ENCODE data around the gene ADRB2. TPM values are rescaled to one million over a fixed set of nuclear protein-coding genes. Genes with fewer than 3 reads are reported as not detected.
"Not testable (repeated sequence)": the region's sequence is repeated elsewhere in the genome, so short reads cannot be mapped to it uniquely, and the experiment has no call there.

ADRB2 gene
- total RNA-seq, 2 experiments from 2014 or later: 4.4 to 16.8 TPM

DNA sequence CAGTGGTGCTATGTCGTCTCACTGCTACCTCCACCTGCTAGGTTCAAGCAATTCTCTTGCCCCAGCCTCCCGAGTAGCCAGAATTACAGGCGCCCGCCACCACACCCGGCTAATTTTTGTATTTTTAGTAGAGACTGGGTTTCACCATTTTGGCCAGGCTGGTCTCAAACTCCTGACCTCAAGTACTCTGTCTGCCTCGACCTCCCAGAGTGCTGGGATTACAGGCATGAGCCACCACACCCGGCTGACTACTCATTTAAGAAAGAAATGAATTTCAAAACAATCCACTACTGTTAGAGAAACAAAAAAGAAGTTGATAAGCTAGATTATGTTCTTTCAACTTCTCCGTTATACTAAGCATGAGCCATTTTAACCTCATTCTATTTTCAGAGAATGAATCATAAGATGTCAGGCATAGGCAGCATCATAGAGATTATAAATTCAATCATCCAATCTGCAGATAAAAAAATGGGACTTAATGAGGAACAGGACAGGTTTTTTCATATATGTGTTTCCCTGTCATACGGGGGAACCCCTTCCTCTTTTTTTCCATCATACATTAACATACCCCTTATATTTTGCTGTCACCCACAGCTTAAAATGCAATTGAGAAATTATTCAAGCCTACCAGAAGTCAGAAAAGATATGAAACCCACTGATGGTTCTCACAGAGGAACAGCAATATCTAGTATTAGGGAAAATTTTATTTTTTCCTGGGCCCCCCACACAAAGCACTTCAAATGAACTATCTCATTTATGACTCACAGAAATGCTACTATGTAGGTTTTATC lies 26.5 kb upstream of the ADRB2 start:
- no peaks in the 10 kb centered on the region for H3K79me2 ChIP-seq (ENCODE audit: insufficient read depth, low read depth, low read length)
- H3K9me2 ChIP-seq (ENCODE audit: insufficient read depth, low read length): no peaks in the 10 kb centered on the region
- intact Hi-C loops (cut with micrococcal nuclease; ENCODE audit: unreplicated experiment): loop anchor here (10.0 kb wide), 1 partner anchor 415 kb away; the partner anchor contains the start of gene FBXO38
- POLR2A ChIA-PET: interaction anchor here (1.8 kb wide), 1 partner anchor 9 kb away, joined by 3 read pairs; no protein-coding TSS in a partner anchor
- CTCF ChIA-PET (ENCODE audit: unreplicated experiment): no interaction called here
- no peaks in the 10 kb centered on the region for H3K36me3 ChIP-seq (ENCODE audit: insufficient read depth, low read length)
- DNase-seq (ENCODE audit: low spot score): no peak
- TF ChIP-seq EZH2phosphoT487 (IDR thresholded peaks at IDR 0.05; ENCODE audit: borderline replicate concordance, low read depth, low read length): no peak
- TF ChIP-seq, protein P1, sequence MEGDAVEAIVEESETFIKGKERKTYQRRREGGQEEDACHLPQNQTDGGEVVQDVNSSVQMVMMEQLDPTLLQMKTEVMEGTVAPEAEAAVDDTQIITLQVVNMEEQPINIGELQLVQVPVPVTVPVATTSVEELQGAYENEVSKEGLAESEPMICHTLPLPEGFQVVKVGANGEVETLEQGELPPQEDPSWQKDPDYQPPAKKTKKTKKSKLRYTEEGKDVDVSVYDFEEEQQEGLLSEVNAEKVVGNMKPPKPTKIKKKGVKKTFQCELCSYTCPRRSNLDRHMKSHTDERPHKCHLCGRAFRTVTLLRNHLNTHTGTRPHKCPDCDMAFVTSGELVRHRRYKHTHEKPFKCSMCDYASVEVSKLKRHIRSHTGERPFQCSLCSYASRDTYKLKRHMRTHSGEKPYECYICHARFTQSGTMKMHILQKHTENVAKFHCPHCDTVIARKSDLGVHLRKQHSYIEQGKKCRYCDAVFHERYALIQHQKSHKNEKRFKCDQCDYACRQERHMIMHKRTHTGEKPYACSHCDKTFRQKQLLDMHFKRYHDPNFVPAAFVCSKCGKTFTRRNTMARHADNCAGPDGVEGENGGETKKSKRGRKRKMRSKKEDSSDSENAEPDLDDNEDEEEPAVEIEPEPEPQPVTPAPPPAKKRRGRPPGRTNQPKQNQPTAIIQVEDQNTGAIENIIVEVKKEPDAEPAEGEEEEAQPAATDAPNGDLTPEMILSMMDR (conservative IDR thresholded peaks at IDR 0.05; ENCODE audit: low read length): no peak
- no TSS peak for BruUV-seq (replicated peaks)
- H3K27ac ChIP-seq (ENCODE audit: low read depth, low read length, poor library complexity, severe bottlenecking): no peak overlapping the region
- no peaks in the 10 kb centered on the region for H3K9me3 ChIP-seq (ENCODE audit: low read length)
- no peak overlapping the region for H3K4me2 ChIP-seq (ENCODE audit: low read length)
- H2AFZ ChIP-seq (ENCODE audit: low read length): no peak overlapping the region
- no peaks in the 10 kb centered on the region for H4K20me1 ChIP-seq (ENCODE audit: insufficient read depth, low read length)
- H3K4me1 ChIP-seq (ENCODE audit: insufficient read depth, low read length, poor library complexity, severe bottlenecking): peaks cover 5% of the 10 kb centered on the region
- H3K4me3 ChIP-seq (ENCODE audit: low read depth, low read length, poor library complexity, severe bottlenecking): no peak overlapping the region

DNA sequence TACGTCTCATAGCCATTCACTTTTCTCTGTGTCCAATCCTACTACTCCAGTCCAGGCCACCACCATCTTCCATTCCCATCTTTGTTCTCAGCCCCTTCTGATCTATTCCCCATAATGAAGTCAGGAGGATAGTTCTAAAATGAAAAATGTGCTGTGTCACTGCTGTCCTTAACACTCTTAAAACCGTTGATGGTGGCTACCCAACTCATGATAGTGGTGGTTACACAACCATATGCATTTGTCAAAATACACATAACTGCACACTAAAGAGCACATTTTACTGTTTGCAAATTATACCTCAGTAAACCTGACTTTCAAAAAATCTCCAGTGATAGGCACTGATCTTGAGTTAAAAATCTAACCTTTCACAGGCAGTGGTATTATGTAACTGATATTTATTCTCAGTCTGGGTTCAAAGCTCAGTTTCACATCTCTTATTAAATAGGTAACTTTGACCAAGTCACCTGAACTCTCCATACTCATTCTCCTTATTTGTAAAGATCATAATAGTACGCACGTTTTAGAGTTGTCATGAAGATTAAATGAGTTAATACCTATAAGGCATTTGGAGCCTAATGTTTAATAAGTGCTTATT lies 24.6 kb upstream of the ADRB2 start:
- Histone ChIP-seq H3K4me1 (ENCODE audit: insufficient read depth, low read length, poor library complexity, severe bottlenecking) (peaks cover 21% of the 10 kb centered on the region), H3K9me2 (ENCODE audit: insufficient read depth, low read length) (no peaks in the 10 kb centered on the region), H3K4me3 (ENCODE audit: low read depth, low read length, poor library complexity, severe bottlenecking) (no peak overlapping the region), H3K9me3 (ENCODE audit: low read length) (no peaks in the 10 kb centered on the region), H3K79me2 (ENCODE audit: insufficient read depth, low read depth, low read length) (no peaks in the 10 kb centered on the region), H4K20me1 (ENCODE audit: insufficient read depth, low read length) (no peaks in the 10 kb centered on the region), H3K4me2 (ENCODE audit: low read length) (no peak overlapping the region), H3K27ac (ENCODE audit: low read depth, low read length, poor library complexity, severe bottlenecking) (no peak overlapping the region), H2AFZ (ENCODE audit: low read length) (no peak overlapping the region), H3K36me3 (ENCODE audit: insufficient read depth, low read length) (no peaks in the 10 kb centered on the region)
- no TSS peak for BruUV-seq (replicated peaks)
- POLR2A ChIA-PET: interaction anchor here (1.0 to 1.2 kb wide), 2 partner anchors 10 to 16 kb away, joined by 3 read pairs; no protein-coding TSS in a partner anchor
- no peak for DNase-seq (ENCODE audit: low spot score)
- intact Hi-C loops (cut with micrococcal nuclease; ENCODE audit: unreplicated experiment): loop anchor here (10.0 kb wide), 1 partner anchor 417 kb away; the partner anchor contains the start of gene FBXO38
- CTCF ChIA-PET (ENCODE audit: unreplicated experiment): no interaction called here
- no peak for TF ChIP-seq EZH2phosphoT487 (IDR thresholded peaks at IDR 0.05; ENCODE audit: borderline replicate concordance, low read depth, low read length)
- TF ChIP-seq, protein P1 (conservative IDR thresholded peaks at IDR 0.05; ENCODE audit: low read length): no peak

DNA sequence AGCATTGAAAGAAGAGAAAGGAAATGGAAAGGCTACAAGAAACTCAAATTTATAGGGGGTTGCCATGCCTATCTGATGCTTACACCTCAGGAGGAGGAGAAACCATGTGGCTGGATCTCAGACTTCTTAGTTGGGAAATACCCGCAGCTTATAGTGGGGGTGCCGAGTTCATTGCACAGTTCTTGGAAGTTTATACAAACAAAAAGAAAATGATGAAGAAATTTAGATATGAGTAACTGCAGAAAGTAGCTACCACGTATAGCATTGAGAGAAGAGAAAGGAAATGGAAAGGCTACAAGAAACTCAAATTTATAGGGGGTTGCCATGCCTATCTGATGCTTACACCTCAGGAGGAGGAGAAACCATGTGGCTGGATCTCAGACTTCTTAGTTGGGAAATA lies 23.0 kb upstream of the ADRB2 start:
- POLR2A ChIA-PET: interaction anchor here (0.7 kb wide), 1 partner anchor 81 kb away, joined by 3 read pairs; no protein-coding TSS in a partner anchor
- H3K4me1 ChIP-seq (ENCODE audit: insufficient read depth, low read length, poor library complexity, severe bottlenecking): peaks cover 38% of the 10 kb centered on the region

More for the DNA sequence above, 23.0 kb upstream of the ADRB2 start:
- CTCF ChIA-PET (ENCODE audit: unreplicated experiment); H3K9me2 ChIP-seq (ENCODE audit: insufficient read depth, low read length); H3K4me3 ChIP-seq (ENCODE audit: low read depth, low read length, poor library complexity, severe bottlenecking); H3K36me3 ChIP-seq (ENCODE audit: insufficient read depth, low read length); H3K4me2 ChIP-seq (ENCODE audit: low read length); H3K79me2 ChIP-seq (ENCODE audit: insufficient read depth, low read depth, low read length); H3K9me3 ChIP-seq (ENCODE audit: low read length); BruUV-seq (replicated peaks); H2AFZ ChIP-seq (ENCODE audit: low read length); H4K20me1 ChIP-seq (ENCODE audit: insufficient read depth, low read length); DNase-seq (ENCODE audit: low spot score); H3K27ac ChIP-seq (ENCODE audit: low read depth, low read length, poor library complexity, severe bottlenecking): not testable (repeated sequence)
- intact Hi-C loops (cut with micrococcal nuclease; ENCODE audit: unreplicated experiment): loop anchor here (10.0 kb wide), 1 partner anchor 419 kb away; the partner anchor contains the start of gene FBXO38
